ENCODE results near the gene ZER1.

The ZER1 gene

DNA sequence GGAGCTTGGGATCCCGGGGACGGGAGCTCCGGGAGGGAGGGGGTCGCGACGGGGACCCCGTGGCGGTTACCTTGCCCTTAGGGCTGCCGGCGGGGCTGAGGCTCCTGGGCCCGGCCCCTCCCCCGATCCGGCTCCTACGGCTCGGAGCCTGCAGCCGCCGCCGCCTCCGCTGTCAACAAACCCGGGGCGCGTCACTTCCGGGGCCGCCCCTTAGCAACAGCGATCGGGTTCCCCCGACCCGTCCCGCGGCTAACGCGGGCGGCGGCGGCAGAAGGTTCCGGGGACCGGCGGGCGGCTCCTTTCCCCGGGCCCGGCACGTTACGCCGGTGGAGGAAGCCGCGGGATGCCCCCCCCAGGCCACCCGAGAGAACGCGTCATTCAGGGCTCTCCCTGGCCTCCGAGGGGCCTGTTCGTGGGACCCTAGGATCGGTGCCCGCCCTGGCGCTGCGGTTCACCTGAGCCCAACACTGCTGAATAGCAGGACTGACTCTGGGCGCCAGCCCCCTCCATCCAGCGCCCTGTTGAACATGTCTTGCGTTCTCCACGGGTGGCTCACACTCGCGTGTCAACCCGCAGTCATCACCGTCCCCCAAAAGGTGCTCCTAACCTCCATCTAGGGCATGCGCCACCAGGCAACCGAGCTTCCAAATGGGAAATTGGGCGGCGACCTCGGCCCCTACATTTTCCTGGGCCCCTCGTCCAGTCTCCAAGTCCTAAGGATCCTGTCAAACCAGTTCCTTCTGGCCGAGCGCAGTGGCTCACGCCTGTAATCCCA is at the start of gene ZER1:
ZER1 (minus strand) TSS at position 183 of the 775 bp plus-strand sequence. CDS start 16,362 bp downstream, outside the sequence.
- TF ChIP-seq, protein P1, sequence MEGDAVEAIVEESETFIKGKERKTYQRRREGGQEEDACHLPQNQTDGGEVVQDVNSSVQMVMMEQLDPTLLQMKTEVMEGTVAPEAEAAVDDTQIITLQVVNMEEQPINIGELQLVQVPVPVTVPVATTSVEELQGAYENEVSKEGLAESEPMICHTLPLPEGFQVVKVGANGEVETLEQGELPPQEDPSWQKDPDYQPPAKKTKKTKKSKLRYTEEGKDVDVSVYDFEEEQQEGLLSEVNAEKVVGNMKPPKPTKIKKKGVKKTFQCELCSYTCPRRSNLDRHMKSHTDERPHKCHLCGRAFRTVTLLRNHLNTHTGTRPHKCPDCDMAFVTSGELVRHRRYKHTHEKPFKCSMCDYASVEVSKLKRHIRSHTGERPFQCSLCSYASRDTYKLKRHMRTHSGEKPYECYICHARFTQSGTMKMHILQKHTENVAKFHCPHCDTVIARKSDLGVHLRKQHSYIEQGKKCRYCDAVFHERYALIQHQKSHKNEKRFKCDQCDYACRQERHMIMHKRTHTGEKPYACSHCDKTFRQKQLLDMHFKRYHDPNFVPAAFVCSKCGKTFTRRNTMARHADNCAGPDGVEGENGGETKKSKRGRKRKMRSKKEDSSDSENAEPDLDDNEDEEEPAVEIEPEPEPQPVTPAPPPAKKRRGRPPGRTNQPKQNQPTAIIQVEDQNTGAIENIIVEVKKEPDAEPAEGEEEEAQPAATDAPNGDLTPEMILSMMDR (IDR thresholded peaks at IDR 0.05; ENCODE audit: insufficient read depth, low read depth, low read length, missing control alignments) = no peak
- DNase-seq (ENCODE audit: low read depth) = peak; percentile 94
- peak within 1 kb of the TSS; percentile 77 for H3K4me3 ChIP-seq (ENCODE audit: low read depth, low read length)

DNA sequence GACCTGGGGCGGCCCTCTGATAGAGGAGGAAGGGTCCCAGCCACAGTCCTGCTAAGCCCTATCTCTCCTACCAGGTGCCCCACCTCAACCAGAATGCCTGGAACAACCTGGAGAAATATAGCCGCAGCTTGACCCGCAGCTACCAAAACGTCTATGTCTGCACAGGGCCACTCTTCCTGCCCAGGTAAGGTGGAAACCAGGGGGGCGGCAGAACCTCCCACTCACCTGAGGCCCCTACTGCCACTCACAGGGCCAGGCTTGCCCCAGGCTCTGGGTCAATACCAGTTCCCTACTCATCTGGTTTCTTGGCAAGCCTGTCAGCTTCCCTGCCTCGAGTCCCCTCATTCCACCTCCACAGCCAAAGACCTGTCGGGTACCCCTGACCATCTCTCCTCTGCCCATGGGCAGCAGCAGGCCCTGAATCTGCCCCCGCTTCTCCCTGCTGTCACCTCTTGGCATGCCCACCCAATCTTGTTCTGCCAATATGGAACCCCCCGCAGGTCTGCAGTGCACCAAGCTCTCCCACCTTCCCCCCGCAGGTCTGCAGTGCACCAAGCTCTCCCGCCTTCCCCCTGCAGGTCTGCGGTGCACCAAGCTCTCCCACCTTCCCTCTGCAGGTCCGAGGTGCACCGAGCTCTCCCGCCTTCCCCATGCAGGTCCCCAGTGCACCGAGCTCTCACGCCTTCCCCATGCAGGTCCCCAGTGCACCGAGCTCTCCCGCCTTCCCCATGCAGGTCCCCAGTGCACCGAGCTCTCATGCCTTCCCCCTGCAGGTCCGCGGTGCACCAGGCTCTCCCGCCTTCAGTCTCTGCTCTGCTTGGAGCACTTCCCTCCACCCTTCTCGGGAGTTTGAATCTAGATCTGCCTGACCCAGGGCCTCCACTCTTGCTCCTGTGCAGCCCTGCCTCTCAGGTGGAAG is 49.2 kb upstream of the ZER1 start:
- H3K4me3 ChIP-seq (ENCODE audit: low read depth, low read length) = no peak overlapping the region
- DNase-seq (ENCODE audit: low read depth) = no peak
- TF ChIP-seq, protein P1 (IDR thresholded peaks at IDR 0.05; ENCODE audit: insufficient read depth, low read depth, low read length, missing control alignments) = no peak

GRCh38 chr9:128819716-128820664 is 48.3 kb upstream of the ZER1 start:
- TF ChIP-seq, protein P1 (IDR thresholded peaks at IDR 0.05; ENCODE audit: insufficient read depth, low read depth, low read length, missing control alignments) = no peak

DNA sequence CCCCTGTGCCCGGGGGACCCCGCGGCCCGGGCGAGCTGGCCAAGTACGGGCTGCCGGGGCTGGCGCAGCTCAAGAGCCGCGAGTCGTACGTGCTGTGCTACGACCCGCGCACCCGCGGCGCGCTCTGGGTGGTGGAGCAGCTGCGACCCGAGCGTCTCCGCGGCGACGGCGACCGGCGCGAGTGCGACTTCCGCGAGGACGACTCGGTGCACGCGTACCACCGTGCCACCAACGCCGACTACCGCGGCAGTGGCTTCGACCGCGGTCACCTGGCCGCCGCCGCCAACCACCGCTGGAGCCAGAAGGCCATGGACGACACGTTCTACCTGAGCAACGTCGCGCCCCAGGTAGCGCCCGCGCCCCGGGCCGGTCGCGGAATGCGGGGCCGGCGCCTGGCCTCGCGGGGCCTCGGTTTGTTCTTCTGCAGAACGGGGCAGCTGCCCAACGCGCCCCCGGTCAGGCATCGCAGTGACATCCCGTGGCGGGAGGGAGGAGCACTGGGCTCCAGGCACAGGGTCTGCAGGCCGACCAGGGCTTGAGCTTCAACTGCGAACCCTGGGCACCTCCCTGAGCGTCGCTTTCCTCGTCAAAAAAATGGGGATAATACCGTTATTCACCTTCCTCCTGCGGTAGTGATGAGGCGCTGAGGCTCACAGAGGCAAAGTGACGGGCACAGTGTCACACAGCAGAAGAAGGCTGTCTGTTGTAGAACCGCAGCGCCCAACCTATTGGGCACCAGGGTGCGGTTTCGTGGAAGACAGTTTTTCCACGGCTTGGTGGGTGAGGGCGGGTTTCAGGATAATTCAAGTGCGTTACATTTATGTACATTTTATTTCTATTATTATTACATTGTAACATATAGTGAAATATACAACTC is 47.4 kb upstream of the ZER1 start:
- peak overlapping the region; percentile 78 for H3K4me3 ChIP-seq (ENCODE audit: low read depth, low read length)
- TF ChIP-seq, protein P1 (IDR thresholded peaks at IDR 0.05; ENCODE audit: insufficient read depth, low read depth, low read length, missing control alignments) = no peak
- DNase-seq (ENCODE audit: low read depth) = peak; percentile 75

More at GRCh38 chr9:128819716-128820664, 48.3 kb upstream of the ZER1 start:
- no peak overlapping the region for H3K4me3 ChIP-seq (ENCODE audit: low read depth, low read length)
- no peak for DNase-seq (ENCODE audit: low read depth)

DNA sequence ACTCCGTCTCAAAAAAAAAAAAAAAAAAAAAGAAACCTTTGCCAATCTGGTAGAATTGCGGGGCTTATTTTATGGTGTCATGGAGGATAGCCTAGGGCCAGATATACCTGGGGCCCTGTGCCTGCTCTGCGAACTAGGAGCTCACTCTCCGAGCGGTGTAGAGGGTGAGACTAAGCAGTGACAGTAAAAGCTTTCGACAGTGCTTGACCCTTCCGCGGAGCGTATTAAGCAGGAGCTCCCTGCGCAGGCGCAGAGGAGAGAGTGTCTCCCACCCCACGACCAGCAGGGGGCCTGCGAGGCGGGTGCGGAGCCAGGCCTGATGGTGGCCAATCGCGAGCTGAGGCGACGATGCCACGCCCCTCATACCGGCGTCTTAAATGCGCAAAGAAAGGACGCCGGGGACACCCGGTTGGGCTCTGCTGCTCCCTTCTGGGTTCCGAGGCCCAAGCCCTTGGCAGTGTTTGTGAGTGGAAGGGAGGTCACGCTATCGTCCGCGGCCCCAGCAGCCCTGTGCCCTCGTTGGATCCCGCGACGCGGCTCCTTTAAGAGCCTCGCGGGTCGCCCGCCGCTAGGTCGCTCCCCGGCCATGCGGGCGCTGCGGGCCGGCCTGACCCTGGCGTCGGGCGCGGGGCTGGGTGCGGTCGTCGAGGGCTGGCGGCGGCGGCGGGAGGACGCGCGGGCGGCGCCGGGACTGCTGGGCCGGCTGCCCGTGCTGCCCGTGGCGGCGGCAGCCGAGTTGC is 46.5 kb upstream of the ZER1 start, which contains the start of gene ENDOG:
ENDOG (plus strand) TSS at position 402 of the 740 bp plus-strand sequence; CDS start at position 587, 185 bp downstream.
- H3K4me3 ChIP-seq (ENCODE audit: low read depth, low read length) = peak within 1 kb of the TSS; percentile 78
- TF ChIP-seq, protein P1 (IDR thresholded peaks at IDR 0.05; ENCODE audit: insufficient read depth, low read depth, low read length, missing control alignments) = peak; percentile 99
- peak; percentile 99 for DNase-seq (ENCODE audit: low read depth)

Measured in GM12865 (cell line).